Loucy (cell line): ENCODE results near the gene NCOA1.

Source experiments
- CTCF ChIP-seq: fragments of 200-600 bp; sonication (generic); conservative IDR thresholded peaks from 2 replicates; pipeline ENCODE4 v1.5.1; 2014; ENCODE audit warnings: mild to moderate bottlenecking, antibody characterized with exemption, low read length
- EZH2phosphoT487 ChIP-seq: fragments of 200-600 bp; IDR thresholded peaks from 2 replicates; pipeline ENCODE4 v1.6.1; 2018; ENCODE audit warnings: antibody characterized with exemption, mild to moderate bottlenecking, moderate library complexity, borderline replicate concordance

- no peak for TF ChIP-seq CTCF
- no peak for TF ChIP-seq EZH2phosphoT487
Observed at GRCh38 chr2:24495451-24495850, 4.4 kb downstream of the NCOA1 start.
